A549 treated with GW870086 at 1 μM for 4 hours (cell line): ENCODE measurements around the gene FRRS1L. TPM values are rescaled to one million over a fixed set of nuclear protein-coding genes. Genes with fewer than 3 reads are reported as not detected.

ENCODE experiments used
- total RNA-seq: library from RNA; stranded (reverse); fragments of 200-300 nt; extraction: Qiagen RNA extraction; gene quantifications from 5 replicates; pipeline ENCODE4 v1.2.3, GENCODE V29; 2022; ENCODE audit warnings: low read depth

Gene FRRS1L, protein sequence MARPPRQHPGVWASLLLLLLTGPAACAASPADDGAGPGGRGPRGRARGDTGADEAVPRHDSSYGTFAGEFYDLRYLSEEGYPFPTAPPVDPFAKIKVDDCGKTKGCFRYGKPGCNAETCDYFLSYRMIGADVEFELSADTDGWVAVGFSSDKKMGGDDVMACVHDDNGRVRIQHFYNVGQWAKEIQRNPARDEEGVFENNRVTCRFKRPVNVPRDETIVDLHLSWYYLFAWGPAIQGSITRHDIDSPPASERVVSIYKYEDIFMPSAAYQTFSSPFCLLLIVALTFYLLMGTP
- total RNA-seq = 0.13 to 0.51 TPM (median 0.19 TPM) in 5 replicates

DNA sequence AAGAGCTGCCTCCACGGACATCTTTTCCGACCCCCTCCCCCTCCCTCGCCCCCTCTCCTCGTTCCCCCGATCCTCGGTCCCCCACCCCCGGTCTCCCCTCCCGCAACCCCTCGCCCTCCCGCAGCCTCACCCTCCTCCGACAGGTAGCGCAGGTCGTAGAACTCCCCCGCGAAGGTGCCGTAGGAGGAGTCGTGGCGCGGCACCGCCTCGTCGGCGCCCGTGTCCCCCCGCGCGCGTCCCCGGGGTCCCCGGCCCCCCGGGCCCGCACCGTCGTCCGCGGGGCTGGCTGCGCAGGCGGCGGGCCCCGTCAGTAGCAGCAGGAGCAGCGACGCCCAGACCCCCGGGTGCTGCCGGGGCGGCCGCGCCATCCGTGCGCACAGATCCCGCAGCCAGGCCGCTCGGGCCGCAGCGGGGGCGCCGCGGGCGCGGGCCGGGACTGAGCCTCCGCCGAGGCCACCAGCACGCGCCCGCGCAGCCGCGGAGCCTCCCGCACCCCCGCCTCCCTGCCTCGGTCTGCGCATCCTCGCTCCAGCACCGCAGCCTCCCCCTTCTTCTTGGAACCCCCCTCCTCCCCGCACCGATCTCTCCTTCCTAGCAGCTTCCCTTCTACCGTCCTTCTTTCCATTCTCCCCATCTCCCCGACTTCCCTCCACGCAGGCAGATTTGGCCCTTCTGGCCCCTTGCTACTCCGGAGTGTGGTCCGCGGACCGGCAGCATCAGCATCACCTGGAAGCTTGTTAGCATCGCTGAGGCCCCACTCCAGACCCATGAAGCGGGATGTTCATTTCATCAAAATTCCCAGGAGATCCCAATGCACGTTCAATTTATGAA, at the start of gene FRRS1L:
FRRS1L (minus strand) TSS at position 479 of the 831 bp plus-strand sequence; CDS start at position 368, 111 bp downstream.

DNA sequence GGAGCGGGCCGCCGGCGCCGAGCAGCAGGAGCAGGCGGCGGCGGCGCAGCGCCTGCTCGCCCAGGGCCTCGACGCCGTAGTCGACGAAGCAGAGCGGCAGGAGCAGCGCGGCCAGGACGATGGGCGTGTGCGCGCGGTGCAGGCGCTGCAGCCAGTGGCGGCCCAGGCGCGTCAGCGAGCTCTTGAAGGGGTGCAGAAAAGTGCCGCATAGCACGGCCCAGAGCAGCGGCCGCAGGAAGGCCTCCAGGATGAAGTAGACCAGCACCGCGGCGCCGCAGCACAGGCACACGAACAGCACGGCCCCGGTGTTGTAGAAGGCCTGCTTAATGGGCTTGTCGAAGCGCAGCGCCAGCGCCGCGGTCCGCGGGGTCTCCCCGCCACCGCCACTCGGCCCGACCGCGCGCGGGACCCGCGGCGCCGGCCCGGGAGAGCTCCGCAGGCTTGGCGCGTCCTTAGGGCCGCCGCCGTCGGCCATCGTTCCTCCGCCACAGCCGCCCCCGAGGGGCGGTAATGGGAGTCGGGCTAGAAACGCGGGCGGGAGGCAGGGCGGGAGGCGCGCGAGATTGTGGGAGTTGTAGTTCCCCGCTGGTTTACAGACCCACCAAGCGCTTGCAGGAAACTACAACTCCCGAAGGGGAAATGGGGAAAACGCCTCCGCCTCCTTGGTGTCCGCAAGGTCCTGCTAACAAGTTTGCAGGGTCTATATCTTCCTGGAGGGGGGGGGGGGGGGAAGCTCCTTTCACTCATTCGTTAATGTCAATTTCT, 47.4 kb downstream of the FRRS1L start, which contains the start of gene TMEM245:
TMEM245 (minus strand) TSS at position 509 of the 765 bp plus-strand sequence; CDS start at position 475, 34 bp downstream.

Other genes starting within 250 kb of the FRRS1L start
- 18.0 to 22.4 TPM (median 20.4 TPM) in 5 replicates for gene ELP1, start 233.1 kb downstream of the FRRS1L start, total RNA-seq
- gene ABITRAM, start 232.8 kb downstream of the FRRS1L start, total RNA-seq = 19.3 to 23.9 TPM (median 21.8 TPM) in 5 replicates
- 48.2 to 56.6 TPM (median 54.1 TPM) in 5 replicates for gene CTNNAL1, start 153.8 kb downstream of the FRRS1L start, total RNA-seq
- gene TMEM245, start 47.3 kb downstream of the FRRS1L start, total RNA-seq = 38.6 to 56.5 TPM (median 50.9 TPM) in 5 replicates
- 17.9 to 21.3 TPM (median 20.6 TPM) in 5 replicates for gene EPB41L4B, start 153.8 kb upstream of the FRRS1L start, total RNA-seq